IMR-90 (cell line): ENCODE data around the gene USH2A.

Source experiments
- CEBPB ChIP-seq: IDR thresholded peaks from 2 replicates; pipeline ENCODE4 v1.6.1; 2012; ENCODE audit warnings: low read depth, low read length, improper control_type of control experiment
- MAFK ChIP-seq: IDR thresholded peaks from 2 replicates; pipeline ENCODE4 v1.6.1; 2012; ENCODE audit warnings: low read depth, low read length, improper control_type of control experiment
- POLR2A ChIP-seq: IDR thresholded peaks from 2 replicates; pipeline ENCODE4 v1.6.1; 2012; ENCODE audit warnings: mild to moderate bottlenecking, low read depth, low read length
- RAD21 ChIP-seq: IDR thresholded peaks from 2 replicates; pipeline ENCODE4 v1.6.1; 2012; ENCODE audit warnings: low read length, improper control_type of control experiment
- RCOR1 ChIP-seq: IDR thresholded peaks from 2 replicates; pipeline ENCODE4 v1.6.1; 2012; ENCODE audit warnings: mild to moderate bottlenecking, low read length, improper control_type of control experiment; ENCODE audit not compliant: insufficient replicate concordance
- TF ChIP-seq, protein P1 (sequence below): conservative IDR thresholded peaks from 2 replicates; pipeline ENCODE4 v1.5.1; 2012; ENCODE audit warnings: mild to moderate bottlenecking, low read depth, low read length, improper control_type of control experiment
- TF ChIP-seq, protein P2 (sequence below): fragments of 150-350 bp; IDR thresholded peaks from 2 replicates; pipeline ENCODE4 v1.6.1; 2017; ENCODE audit warnings: mild to moderate bottlenecking, antibody characterized with exemption, low read length, low read depth
- TF ChIP-seq, protein P3 (sequence below): fragments of 150-350 bp; IDR thresholded peaks from 2 replicates; pipeline ENCODE4 v1.6.1; 2016; ENCODE audit warnings: low read depth, mild to moderate bottlenecking, low read length, moderate library complexity, borderline replicate concordance

- TF ChIP-seq MAFK (no peak), POLR2A (no peak), RAD21 (no peak), RCOR1 (no peak), CEBPB (no peak)
- TF ChIP-seq, protein P1, sequence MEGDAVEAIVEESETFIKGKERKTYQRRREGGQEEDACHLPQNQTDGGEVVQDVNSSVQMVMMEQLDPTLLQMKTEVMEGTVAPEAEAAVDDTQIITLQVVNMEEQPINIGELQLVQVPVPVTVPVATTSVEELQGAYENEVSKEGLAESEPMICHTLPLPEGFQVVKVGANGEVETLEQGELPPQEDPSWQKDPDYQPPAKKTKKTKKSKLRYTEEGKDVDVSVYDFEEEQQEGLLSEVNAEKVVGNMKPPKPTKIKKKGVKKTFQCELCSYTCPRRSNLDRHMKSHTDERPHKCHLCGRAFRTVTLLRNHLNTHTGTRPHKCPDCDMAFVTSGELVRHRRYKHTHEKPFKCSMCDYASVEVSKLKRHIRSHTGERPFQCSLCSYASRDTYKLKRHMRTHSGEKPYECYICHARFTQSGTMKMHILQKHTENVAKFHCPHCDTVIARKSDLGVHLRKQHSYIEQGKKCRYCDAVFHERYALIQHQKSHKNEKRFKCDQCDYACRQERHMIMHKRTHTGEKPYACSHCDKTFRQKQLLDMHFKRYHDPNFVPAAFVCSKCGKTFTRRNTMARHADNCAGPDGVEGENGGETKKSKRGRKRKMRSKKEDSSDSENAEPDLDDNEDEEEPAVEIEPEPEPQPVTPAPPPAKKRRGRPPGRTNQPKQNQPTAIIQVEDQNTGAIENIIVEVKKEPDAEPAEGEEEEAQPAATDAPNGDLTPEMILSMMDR = no peak
- TF ChIP-seq, protein P2, sequence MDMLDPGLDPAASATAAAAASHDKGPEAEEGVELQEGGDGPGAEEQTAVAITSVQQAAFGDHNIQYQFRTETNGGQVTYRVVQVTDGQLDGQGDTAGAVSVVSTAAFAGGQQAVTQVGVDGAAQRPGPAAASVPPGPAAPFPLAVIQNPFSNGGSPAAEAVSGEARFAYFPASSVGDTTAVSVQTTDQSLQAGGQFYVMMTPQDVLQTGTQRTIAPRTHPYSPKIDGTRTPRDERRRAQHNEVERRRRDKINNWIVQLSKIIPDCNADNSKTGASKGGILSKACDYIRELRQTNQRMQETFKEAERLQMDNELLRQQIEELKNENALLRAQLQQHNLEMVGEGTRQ = no peak
- TF ChIP-seq, protein P3, sequence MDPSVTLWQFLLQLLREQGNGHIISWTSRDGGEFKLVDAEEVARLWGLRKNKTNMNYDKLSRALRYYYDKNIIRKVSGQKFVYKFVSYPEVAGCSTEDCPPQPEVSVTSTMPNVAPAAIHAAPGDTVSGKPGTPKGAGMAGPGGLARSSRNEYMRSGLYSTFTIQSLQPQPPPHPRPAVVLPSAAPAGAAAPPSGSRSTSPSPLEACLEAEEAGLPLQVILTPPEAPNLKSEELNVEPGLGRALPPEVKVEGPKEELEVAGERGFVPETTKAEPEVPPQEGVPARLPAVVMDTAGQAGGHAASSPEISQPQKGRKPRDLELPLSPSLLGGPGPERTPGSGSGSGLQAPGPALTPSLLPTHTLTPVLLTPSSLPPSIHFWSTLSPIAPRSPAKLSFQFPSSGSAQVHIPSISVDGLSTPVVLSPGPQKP = no peak
These were observed 2.3 kb upstream of the USH2A start for GRCh38 chr1:216425577-216425976.
